8988T (cell line): ENCODE data around the gene SETD5.

Source experiments
- DNase-seq: peaks from one replicate; pipeline ENCODE4 v3.0.0; 2011

Gene SETD5, protein sequence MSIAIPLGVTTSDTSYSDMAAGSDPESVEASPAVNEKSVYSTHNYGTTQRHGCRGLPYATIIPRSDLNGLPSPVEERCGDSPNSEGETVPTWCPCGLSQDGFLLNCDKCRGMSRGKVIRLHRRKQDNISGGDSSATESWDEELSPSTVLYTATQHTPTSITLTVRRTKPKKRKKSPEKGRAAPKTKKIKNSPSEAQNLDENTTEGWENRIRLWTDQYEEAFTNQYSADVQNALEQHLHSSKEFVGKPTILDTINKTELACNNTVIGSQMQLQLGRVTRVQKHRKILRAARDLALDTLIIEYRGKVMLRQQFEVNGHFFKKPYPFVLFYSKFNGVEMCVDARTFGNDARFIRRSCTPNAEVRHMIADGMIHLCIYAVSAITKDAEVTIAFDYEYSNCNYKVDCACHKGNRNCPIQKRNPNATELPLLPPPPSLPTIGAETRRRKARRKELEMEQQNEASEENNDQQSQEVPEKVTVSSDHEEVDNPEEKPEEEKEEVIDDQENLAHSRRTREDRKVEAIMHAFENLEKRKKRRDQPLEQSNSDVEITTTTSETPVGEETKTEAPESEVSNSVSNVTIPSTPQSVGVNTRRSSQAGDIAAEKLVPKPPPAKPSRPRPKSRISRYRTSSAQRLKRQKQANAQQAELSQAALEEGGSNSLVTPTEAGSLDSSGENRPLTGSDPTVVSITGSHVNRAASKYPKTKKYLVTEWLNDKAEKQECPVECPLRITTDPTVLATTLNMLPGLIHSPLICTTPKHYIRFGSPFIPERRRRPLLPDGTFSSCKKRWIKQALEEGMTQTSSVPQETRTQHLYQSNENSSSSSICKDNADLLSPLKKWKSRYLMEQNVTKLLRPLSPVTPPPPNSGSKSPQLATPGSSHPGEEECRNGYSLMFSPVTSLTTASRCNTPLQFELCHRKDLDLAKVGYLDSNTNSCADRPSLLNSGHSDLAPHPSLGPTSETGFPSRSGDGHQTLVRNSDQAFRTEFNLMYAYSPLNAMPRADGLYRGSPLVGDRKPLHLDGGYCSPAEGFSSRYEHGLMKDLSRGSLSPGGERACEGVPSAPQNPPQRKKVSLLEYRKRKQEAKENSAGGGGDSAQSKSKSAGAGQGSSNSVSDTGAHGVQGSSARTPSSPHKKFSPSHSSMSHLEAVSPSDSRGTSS (N-terminal part only)

DNA sequence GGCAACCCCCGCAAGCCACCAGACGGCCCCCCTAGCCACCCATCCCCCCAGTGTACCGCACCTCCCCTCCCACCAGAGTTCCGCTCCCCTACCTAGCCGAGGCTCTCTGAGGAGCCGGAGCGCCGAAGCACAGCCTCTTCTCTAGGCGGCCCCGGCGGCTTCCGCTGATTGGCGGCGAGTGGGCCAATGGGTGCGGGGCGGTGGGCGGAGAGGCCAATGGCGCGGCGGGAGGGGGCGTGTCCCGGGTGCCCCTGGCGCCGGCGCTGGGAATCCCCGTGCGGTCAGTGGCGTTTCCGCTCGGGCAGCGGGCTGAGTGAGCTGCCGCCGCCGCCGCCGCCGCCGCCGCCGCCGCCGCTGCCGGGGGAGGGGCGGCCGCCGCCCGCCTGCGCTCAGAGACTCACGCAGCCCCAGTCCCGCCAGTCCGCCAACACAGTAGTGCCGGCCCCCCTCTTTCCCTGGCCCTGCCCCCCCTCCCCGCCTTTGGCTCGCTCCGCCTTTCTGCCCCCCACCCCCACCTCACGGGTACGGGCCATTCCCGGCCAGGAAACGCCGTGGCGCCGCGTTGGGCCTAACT is at the start of gene SETD5:
SETD5 (plus strand) TSS at position 284 of the 574 bp plus-strand sequence. CDS start 31,324 bp downstream, outside the sequence.
- peak; percentile 98 for DNase-seq

DNA sequence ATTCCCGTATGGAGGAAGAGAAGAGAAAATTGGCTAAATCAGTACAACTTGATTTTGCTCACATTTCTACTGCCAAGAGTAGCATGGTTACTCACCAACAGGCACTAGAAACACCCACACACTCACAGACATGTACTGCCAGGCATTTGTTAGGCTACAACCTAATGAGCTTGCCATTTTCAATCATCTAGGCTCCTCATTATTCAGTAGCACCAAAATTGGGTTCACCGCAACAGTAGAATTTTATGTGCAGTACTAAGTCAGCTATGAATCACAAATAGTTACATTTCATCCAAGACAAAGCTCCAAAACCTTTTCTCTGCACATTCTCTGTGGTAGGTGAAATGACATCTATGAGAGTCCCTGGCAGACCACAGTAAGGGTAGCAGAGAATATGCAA is 49.5 kb upstream of the SETD5 start:
- DNase-seq = no peak

DNA sequence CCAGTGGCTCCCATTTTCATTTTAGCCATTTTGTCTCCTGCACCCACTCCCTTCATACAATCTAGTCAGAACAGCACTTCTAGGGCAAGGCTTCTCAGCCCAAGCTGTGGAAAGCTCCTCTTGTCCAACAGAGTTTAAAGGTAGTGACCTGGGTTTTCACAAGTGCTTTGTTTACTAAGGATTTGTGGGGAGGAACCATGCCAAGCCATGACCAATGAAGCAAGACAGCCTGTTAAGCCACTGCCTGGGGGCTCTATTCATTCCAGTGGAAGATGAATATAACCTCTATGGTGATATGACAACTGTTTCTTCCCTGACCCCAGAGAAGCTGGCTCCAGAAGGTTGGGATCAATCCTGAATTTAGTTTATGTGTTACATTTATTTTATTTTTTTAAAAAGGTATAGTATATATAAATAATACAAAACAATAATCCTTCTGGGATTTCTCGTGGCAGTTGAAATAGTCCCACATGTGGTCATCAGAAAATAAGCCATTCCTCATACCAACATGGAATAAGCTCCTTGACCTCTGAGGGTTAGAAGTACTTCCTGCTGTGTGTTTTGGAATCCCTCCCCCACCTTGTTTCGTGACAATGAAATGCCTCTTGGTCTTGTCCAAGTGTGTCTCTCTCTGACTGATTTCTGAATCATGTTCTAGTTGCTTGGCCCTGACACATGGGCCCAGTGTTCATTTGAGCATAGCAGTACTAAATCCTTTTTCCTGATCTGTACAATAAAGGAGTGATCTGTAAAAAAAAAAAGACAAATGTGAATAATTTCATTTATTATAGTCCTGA is 47.9 kb upstream of the SETD5 start:
- DNase-seq = no peak

- no peak for DNase-seq
These were observed 45.7 kb upstream of the SETD5 start for GRCh38 chr3:9351709-9352126.

DNA sequence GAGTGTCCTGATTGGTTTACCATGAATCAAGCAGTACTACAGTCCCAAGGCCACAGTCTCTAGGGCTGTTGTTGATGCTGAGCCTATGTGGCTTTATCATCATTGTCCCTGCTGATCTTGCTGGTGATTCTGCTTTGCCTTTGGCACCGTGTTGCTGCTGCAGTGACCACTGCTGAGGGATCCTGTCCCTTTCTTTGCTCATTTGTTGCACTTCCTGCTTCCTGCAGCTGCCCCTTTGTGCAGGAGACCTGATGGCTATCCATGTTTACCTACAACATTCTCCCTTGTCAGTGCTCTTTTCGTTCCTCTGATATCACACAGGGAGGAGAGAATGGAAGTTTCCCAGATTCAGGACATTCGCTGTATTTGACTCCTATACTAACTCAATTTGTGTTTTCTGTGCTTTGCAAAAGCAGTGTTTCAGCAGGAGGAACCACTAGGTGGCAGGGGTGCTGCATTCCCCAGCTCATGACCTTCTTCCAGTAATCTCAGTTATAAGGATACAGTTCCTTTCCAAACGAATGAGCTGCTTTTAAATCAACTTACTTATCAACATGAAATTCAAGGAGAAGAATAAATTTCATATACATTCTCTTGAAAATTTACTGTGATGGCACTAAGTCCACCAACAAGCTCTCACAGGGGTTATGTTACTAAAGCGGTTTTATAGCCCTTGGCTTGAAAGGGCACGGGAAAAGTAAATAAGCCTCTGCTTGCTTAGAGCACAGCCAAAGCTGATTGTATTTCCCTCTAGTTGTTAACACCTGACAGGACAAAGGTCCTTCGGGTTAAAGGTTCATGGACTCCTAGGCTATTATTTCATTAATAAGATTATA is 44.3 kb upstream of the SETD5 start:
- no peak for DNase-seq

DNA sequence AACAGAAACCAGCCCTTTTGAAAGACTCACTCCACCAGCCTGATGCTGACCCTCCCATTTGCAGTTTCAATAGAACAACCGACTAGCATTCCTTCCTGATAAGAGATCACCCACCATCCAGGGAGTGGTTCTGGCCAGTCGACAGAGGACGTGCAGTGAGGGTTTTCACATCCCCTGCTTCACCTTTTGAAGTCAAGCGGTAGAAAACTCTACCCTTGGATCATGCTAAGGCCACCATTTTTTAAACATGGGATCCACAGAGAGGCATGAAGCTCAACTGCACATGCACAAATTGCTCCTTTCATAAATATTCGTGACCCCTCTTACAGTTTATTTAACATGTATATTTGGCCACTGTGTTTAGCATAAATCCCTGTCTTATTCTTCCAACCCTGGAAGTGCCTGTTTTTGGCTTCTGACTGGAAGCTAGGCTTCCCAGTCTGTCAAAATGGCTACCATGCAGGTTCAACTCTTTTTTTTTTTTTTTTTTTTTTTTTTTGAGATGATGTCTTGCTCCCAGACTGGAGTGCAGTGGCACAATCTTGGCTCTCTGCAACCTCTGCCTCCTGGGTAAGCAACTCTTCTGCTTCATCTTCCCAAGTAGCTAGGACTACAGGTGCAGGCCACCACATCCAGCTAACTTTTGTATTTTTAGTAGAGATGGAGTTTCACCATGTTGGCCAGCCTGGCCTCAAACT is 35.6 kb upstream of the SETD5 start:
- no peak for DNase-seq

GRCh38 chr3:9362731-9363530 is 34.5 kb upstream of the SETD5 start, which contains the start of gene THUMPD3:
Gene THUMPD3, plus strand, starts transcription at chr3:9363054. Its CDS starts 2,015 bp downstream, at chr3:9365069.
- DNase-seq = peak; percentile 66

DNA sequence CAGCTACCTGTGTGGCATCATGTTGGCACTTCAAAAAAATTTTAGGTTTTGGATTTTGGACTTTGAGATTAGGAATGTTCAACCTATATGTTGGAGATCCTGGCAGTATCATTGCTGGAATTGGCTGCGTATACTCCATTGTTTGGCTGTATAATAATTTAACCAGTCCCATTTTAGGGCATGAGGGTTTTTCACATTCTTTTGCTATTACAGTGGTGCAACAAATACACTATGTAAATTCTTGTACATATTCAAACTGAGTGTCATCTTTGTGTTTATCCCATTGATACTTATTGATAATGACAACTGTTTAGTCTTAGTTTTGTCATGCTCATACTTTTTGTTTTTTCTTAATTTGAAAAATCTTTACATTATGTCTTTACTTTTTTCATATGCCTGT is 27.9 kb upstream of the SETD5 start:
- DNase-seq = no peak

GRCh38 chr3:9373465-9373864 is 23.9 kb upstream of the SETD5 start:
- DNase-seq = no peak

DNA sequence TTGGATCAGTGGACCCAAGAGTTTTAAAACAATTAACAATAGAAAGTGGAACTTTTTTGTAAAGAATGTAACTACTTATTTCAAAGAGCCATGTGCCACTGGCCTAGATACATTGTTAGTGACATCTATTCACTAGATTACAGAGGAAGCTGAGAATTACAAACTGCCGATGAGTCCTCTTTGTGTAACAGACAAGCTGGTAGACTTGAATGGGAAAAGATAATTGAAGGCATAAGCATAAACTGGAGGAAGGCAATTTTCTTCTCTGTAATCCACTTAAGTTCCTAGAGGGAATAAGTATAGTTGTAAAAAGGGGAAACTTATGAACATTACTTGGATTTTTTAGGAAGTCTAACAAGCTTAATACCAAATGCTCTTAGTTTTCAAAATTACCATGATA is 19.4 kb upstream of the SETD5 start:
- DNase-seq = no peak

DNA sequence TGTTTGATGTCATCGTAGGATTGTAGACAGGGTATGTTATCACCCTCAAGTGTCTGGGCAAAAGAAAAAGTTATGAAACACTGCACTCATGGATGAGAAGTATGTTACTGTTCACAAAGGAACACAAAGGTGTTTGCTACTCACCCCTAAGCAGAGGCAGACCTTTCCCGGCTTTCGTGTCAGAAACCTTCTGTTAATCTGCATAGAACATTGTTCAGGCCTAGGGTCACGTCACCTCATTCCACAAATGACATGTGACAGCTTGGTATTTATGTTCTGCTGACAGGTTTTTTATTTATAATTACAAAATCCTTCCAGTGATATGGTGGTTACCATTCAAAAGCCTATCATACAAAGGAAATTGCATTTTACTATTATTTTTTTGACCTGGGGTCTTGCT is 18.1 kb upstream of the SETD5 start:
- no peak for DNase-seq

GRCh38 chr3:9380014-9380413 is 17.4 kb upstream of the SETD5 start:
- no peak for DNase-seq

- DNase-seq = no peak
These were observed 13.1 kb upstream of the SETD5 start for GRCh38 chr3:9384141-9384828.

- DNase-seq = no peak
These were observed 12.0 kb upstream of the SETD5 start for GRCh38 chr3:9385187-9386077.

DNA sequence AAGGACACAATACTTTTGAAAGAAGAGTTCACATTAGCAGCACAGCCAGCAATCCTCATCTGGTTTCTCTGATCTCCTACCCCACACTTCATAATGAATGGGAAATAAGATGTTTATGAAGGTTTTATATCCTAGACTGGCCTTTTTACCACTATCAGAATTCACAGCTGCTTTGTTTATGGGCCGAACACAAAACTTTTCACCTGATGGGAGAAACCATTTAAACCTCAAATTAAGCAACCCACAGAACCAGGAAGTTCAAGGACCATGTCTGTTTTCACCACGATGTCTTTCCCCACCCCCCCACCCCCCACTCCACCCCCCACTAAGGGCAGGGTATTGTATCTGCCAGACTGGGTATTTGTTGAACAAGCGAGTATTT is 11.3 kb upstream of the SETD5 start:
- no peak for DNase-seq

DNA sequence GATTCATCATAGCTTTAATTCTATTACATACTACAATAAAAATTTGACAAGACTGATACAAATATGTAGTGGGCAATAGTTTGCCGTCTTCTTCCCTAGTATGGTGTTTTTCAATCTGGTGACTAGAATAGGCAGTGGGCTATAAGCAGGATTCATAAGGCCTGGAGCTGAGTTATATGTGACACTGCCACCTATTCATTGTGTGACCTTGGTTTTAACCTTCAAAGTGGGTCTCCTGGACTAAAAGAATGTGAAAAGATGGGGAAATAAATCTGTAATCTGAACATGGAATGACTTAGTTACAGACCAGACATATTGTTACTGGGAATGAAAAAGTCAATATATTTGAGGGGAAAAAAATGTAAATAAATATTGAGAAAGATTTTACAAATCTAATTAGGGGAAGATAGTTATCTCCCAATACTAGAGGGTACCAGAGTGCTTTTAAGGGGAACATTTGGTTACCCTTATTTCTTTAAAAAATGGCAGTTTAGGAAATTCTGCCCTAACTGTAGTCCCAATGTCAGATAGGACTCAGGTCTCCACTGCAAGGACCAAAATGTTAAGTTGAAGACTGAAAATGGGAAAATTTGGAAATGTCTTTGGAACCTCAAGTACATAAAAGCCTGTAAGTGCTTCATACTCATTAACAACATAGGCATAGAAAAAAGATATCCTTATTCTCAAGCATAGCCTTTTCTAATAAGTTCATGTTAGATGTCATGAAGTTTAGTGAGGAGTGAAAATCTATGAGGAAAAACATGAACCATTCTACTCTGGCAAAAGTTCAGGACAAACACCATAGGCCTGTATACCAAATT is 10.7 kb upstream of the SETD5 start:
- DNase-seq = no peak

GRCh38 chr3:9387322-9387655 is 10.1 kb upstream of the SETD5 start:
- no peak for DNase-seq
